Astrocyte of the spinal cord (primary cell): ENCODE results near the gene DMRT3.

Experiments used
- DNase-seq: peaks from one replicate; pipeline ENCODE4 v3.0.0; 2011; ENCODE audit warnings: low read depth, low spot score
- H3K4me3 ChIP-seq: 2 replicates; pipeline ENCODE4 v1.5.1; 2011; ENCODE audit warnings: low read depth, mild to moderate bottlenecking, low read length, moderate library complexity
- CTCF ChIP-seq: IDR thresholded peaks from 2 replicates; pipeline ENCODE4 v1.5.1; 2012; ENCODE audit warnings: low read depth, mild to moderate bottlenecking, low read length, inconsistent platforms
- in situ Hi-C: cut with HindIII; loops from 2 replicates; pipeline ENCODE4 v1.10.0; 2017; ENCODE audit warnings: low sequenced_read_pairs

Gene DMRT3

GRCh38 chr9:942805-943580, 33.5 kb upstream of the DMRT3 start:
- no peak for DNase-seq
- in situ Hi-C loops: no loop called here
- H3K4me3 ChIP-seq: no peak overlapping the region
- TF ChIP-seq CTCF: no peak

- in situ Hi-C loops: no loop called here
- H3K4me3 ChIP-seq: no peak overlapping the region
- TF ChIP-seq CTCF: no peak
- DNase-seq: no peak
Measured at GRCh38 chr9:947985-948384, 28.5 kb upstream of the DMRT3 start.

GRCh38 chr9:948497-948896, 28.0 kb upstream of the DMRT3 start:
- TF ChIP-seq CTCF: no peak
- in situ Hi-C loops: no loop called here
- no peak for DNase-seq
- H3K4me3 ChIP-seq: no peak overlapping the region

GRCh38 chr9:950139-950538, 26.3 kb upstream of the DMRT3 start:
- no peak for DNase-seq
- in situ Hi-C loops: no loop called here
- no peak for TF ChIP-seq CTCF
- H3K4me3 ChIP-seq: no peak overlapping the region

- no peak for DNase-seq
- no peak overlapping the region for H3K4me3 ChIP-seq
- in situ Hi-C loops: no loop called here
- no peak for TF ChIP-seq CTCF
Measured at GRCh38 chr9:952546-952945, 23.9 kb upstream of the DMRT3 start.

GRCh38 chr9:959105-959504, 17.4 kb upstream of the DMRT3 start:
- in situ Hi-C loops: no loop called here
- DNase-seq: no peak
- no peak for TF ChIP-seq CTCF
- H3K4me3 ChIP-seq: no peak overlapping the region
